Measurements from ENCODE around the gene MYO5A. TPM values are rescaled to one million over a fixed set of nuclear protein-coding genes. Genes with fewer than 3 reads are reported as not detected.

MYO5A gene
- total and polyA plus RNA-seq, 2 donors = 9.1 to 29.5 TPM

- no peaks in the 10 kb centered on the region for H3K4me1 ChIP-seq (ENCODE audit: insufficient read depth)
- 90% methylated on average over 3 of the region's 3 CpGs for WGBS
- DNase-seq (ENCODE audit: extremely low spot score) = no peak
- peaks cover 1% of the 10 kb centered on the region for H3K36me3 ChIP-seq (ENCODE audit: insufficient read depth)
- H3K4me3 ChIP-seq (ENCODE audit: low read depth, low read length) = no peak overlapping the region
- no peak overlapping the region for H3K27ac ChIP-seq (ENCODE audit: low read depth)
Measured at GRCh38 chr15:52338058-52338457, 190.6 kb downstream of the MYO5A start.

- 76% methylated on average over 5 of the region's 5 CpGs for WGBS
- H3K27ac ChIP-seq (ENCODE audit: low read depth) = no peak overlapping the region
- H3K4me1 ChIP-seq (ENCODE audit: insufficient read depth) = no peaks in the 10 kb centered on the region
- DNase-seq (ENCODE audit: extremely low spot score) = no peak
- no peaks in the 10 kb centered on the region for H3K36me3 ChIP-seq (ENCODE audit: insufficient read depth)
- H3K4me3 ChIP-seq (ENCODE audit: low read depth, low read length) = no peak overlapping the region
Measured at GRCh38 chr15:52337198-52337853, 191.4 kb downstream of the MYO5A start.

GRCh38 chr15:52336529-52336928, 192.2 kb downstream of the MYO5A start:
- DNase-seq (ENCODE audit: extremely low spot score) = no peak
- Histone ChIP-seq H3K4me1 (ENCODE audit: insufficient read depth) (no peaks in the 10 kb centered on the region), H3K36me3 (ENCODE audit: insufficient read depth) (no peaks in the 10 kb centered on the region), H3K4me3 (ENCODE audit: low read depth, low read length) (no peak overlapping the region), H3K27ac (ENCODE audit: low read depth) (no peak overlapping the region)
- WGBS = 67% methylated on average over 4 of the region's 4 CpGs

GRCh38 chr15:52334491-52335160, 194.1 kb downstream of the MYO5A start:
- WGBS = 80% methylated on average over 3 of the region's 3 CpGs
- Histone ChIP-seq H3K4me3 (ENCODE audit: low read depth, low read length) (no peak overlapping the region), H3K27ac (ENCODE audit: low read depth) (no peak overlapping the region), H3K36me3 (ENCODE audit: insufficient read depth) (no peaks in the 10 kb centered on the region), H3K4me1 (ENCODE audit: insufficient read depth) (no peaks in the 10 kb centered on the region)
- no peak for DNase-seq (ENCODE audit: extremely low spot score)

GRCh38 chr15:52331490-52332240, 197.0 kb downstream of the MYO5A start:
- WGBS = 57% methylated on average over 6 of the region's 6 CpGs
- no peak for DNase-seq (ENCODE audit: extremely low spot score)
- Histone ChIP-seq H3K27ac (ENCODE audit: low read depth) (no peak overlapping the region), H3K4me3 (ENCODE audit: low read depth, low read length) (no peak overlapping the region), H3K36me3 (ENCODE audit: insufficient read depth) (no peaks in the 10 kb centered on the region), H3K4me1 (ENCODE audit: insufficient read depth) (no peaks in the 10 kb centered on the region)

- H3K27ac ChIP-seq (ENCODE audit: low read depth) = no peak overlapping the region
- H3K4me1 ChIP-seq (ENCODE audit: insufficient read depth) = no peaks in the 10 kb centered on the region
- no peak for DNase-seq (ENCODE audit: extremely low spot score)
- H3K36me3 ChIP-seq (ENCODE audit: insufficient read depth) = no peaks in the 10 kb centered on the region
- H3K4me3 ChIP-seq (ENCODE audit: low read depth, low read length) = no peak overlapping the region
- WGBS = 89% methylated on average over 1 of the region's 1 CpG
Measured at GRCh38 chr15:52329987-52330386, 198.7 kb downstream of the MYO5A start.

GRCh38 chr15:52329150-52329549, 199.5 kb downstream of the MYO5A start:
- Histone ChIP-seq H3K4me1 (ENCODE audit: insufficient read depth) (no peaks in the 10 kb centered on the region), H3K36me3 (ENCODE audit: insufficient read depth) (no peaks in the 10 kb centered on the region)
- 98% methylated on average over 2 of the region's 2 CpGs for WGBS

GRCh38 chr15:52328680-52329079, 200.0 kb downstream of the MYO5A start:
- DNase-seq (ENCODE audit: extremely low spot score) = no peak
- Histone ChIP-seq H3K4me1 (ENCODE audit: insufficient read depth) (no peaks in the 10 kb centered on the region), H3K27ac (ENCODE audit: low read depth) (no peak overlapping the region), H3K4me3 (ENCODE audit: low read depth, low read length) (no peak overlapping the region), H3K36me3 (ENCODE audit: insufficient read depth) (no peaks in the 10 kb centered on the region)
- WGBS = 94% methylated on average over 2 of the region's 2 CpGs

More at GRCh38 chr15:52329150-52329549, 199.5 kb downstream of the MYO5A start:
- Histone ChIP-seq H3K27ac (ENCODE audit: low read depth) (no peak overlapping the region), H3K4me3 (ENCODE audit: low read depth, low read length) (no peak overlapping the region)
- DNase-seq (ENCODE audit: extremely low spot score) = no peak

- H3K4me1 ChIP-seq (ENCODE audit: insufficient read depth) = no peaks in the 10 kb centered on the region
- 63% methylated on average over 2 of the region's 2 CpGs for WGBS
- H3K36me3 ChIP-seq (ENCODE audit: insufficient read depth) = no peaks in the 10 kb centered on the region
- no peak for DNase-seq (ENCODE audit: extremely low spot score)
- no peak overlapping the region for H3K4me3 ChIP-seq (ENCODE audit: low read depth, low read length)
- H3K27ac ChIP-seq (ENCODE audit: low read depth) = no peak overlapping the region
Measured at GRCh38 chr15:52326756-52327155, 201.9 kb downstream of the MYO5A start.

- no peaks in the 10 kb centered on the region for H3K36me3 ChIP-seq (ENCODE audit: insufficient read depth)
- no peak for DNase-seq (ENCODE audit: extremely low spot score)
Measured at GRCh38 chr15:52324109-52324508, 204.6 kb downstream of the MYO5A start.

GRCh38 chr15:52318729-52319500, 209.8 kb downstream of the MYO5A start:
- no peak overlapping the region for H3K4me3 ChIP-seq (ENCODE audit: low read depth, low read length)
- no peaks in the 10 kb centered on the region for H3K4me1 ChIP-seq (ENCODE audit: insufficient read depth)
- no peaks in the 10 kb centered on the region for H3K36me3 ChIP-seq (ENCODE audit: insufficient read depth)
- WGBS = 94% methylated on average over 13 of the region's 13 CpGs
- no peak for DNase-seq (ENCODE audit: extremely low spot score)
- no peak overlapping the region for H3K27ac ChIP-seq (ENCODE audit: low read depth)

More at GRCh38 chr15:52324109-52324508, 204.6 kb downstream of the MYO5A start:
- Histone ChIP-seq H3K4me1 (ENCODE audit: insufficient read depth) (no peaks in the 10 kb centered on the region), H3K27ac (ENCODE audit: low read depth) (no peak overlapping the region), H3K4me3 (ENCODE audit: low read depth, low read length) (no peak overlapping the region)
- WGBS = 32% methylated on average over 1 of the region's 1 CpG

GRCh38 chr15:52317688-52318087, 211.0 kb downstream of the MYO5A start:
- H3K4me1 ChIP-seq (ENCODE audit: insufficient read depth) = no peaks in the 10 kb centered on the region
- WGBS = 98% methylated on average over 2 of the region's 2 CpGs
- no peaks in the 10 kb centered on the region for H3K36me3 ChIP-seq (ENCODE audit: insufficient read depth)
- H3K27ac ChIP-seq (ENCODE audit: low read depth) = no peak overlapping the region
- DNase-seq (ENCODE audit: extremely low spot score) = no peak
- no peak overlapping the region for H3K4me3 ChIP-seq (ENCODE audit: low read depth, low read length)

GRCh38 chr15:52317022-52317421, 211.7 kb downstream of the MYO5A start:
- no peak for DNase-seq (ENCODE audit: extremely low spot score)
- Histone ChIP-seq H3K27ac (ENCODE audit: low read depth) (no peak overlapping the region), H3K4me1 (ENCODE audit: insufficient read depth) (no peaks in the 10 kb centered on the region), H3K4me3 (ENCODE audit: low read depth, low read length) (no peak overlapping the region), H3K36me3 (ENCODE audit: insufficient read depth) (no peaks in the 10 kb centered on the region)
- 96% methylated on average over 2 of the region's 2 CpGs for WGBS

Measured in urinary bladder (tissue), 4 donors.